Skin epidermis (tissue), 12 donors: ENCODE data around the gene PDXP.
"Not testable (repeated sequence)": the region's sequence is repeated elsewhere in the genome, so short reads cannot be mapped to it uniquely, and the experiment has no call there.

ENCODE experiments used
- H3K27ac ChIP-seq, 21 experiments: fragments of 200-600 bp; sonication (generic) in 11 of 21; one replicate each; pipeline ENCODE4 v1.5.0; 2020; ENCODE audit warnings: mild to moderate bottlenecking in 3 of 21, inconsistent platforms in 2 of 21, moderate library complexity in 2 of 21
- H3K4me3 ChIP-seq, 7 experiments: fragments of 200-600 bp; sonication (generic) in 2 of 7; one replicate each; pipeline ENCODE4 v1.5.0; 2020; ENCODE audit warnings: inconsistent platforms in 2 of 7, mild to moderate bottlenecking in 2 of 7, moderate library complexity in 1 of 7

The PDXP gene

DNA sequence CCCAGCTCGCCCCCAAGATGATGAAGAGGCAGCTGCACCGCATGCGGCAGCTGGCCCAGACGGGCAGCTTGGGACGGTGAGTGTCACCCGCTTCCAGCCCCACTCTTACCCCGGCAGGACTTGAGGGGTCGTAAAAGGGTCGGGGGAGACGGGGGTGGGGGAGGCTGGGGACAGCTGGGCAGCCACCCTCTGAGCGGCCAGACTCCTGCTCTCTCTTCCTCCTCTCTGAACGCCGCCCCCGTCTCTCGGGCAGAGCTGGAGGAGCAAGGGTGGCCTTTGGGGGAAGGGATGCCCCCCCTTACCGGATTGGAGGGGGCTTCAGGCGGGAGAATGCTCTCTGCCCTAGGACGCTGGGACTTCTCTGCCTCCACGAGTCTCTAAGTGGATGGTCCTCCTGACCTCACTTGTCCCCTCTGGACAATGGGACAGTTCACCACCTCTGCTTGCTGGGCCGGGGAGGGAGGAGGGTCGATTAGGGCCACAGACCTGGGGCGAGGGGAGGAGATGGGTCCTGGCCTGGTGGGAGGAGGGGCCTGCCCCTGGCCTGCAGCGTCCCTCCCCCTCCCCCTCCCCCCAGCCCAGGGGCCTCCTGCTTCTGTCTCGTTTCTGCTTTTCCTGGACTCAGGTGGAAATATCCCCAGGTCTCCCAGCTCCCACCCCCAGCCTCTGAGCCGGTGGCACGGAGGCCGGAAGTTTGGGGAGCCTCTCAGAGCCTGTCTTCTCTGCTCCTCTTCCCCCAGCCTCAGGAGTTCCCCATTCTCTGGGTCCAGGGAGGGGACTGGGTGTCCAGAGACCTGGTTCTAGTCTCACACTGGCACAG lies 18.5 kb upstream of the PDXP start:
- peak overlapping the region; percentile 67 to 100 (median 88) for H3K27ac ChIP-seq
- H3K4me3 ChIP-seq = peak overlapping the region; percentile 47 to 85 (median 74)

GRCh38 chr22:37640591-37641560 lies 17.6 kb upstream of the PDXP start:
- peak overlapping the region; percentile 67 to 100 (median 88) for H3K27ac ChIP-seq

GRCh38 chr22:37641561-37641949 lies 17.0 kb upstream of the PDXP start:
- H3K27ac ChIP-seq = peak overlapping the region in 19 of 21 experiments; percentile 1 to 100 (median 88)

More at GRCh38 chr22:37640591-37641560, 17.6 kb upstream of the PDXP start:
- H3K4me3 ChIP-seq = peak overlapping the region; percentile 47 to 85 (median 74)

GRCh38 chr22:37643225-37643847 lies 15.2 kb upstream of the PDXP start:
- H3K4me3 ChIP-seq = no peak overlapping the region

More at GRCh38 chr22:37641561-37641949, 17.0 kb upstream of the PDXP start:
- peak overlapping the region in 5 of 7 experiments; percentile 47 to 81 (median 74) for H3K4me3 ChIP-seq

DNA sequence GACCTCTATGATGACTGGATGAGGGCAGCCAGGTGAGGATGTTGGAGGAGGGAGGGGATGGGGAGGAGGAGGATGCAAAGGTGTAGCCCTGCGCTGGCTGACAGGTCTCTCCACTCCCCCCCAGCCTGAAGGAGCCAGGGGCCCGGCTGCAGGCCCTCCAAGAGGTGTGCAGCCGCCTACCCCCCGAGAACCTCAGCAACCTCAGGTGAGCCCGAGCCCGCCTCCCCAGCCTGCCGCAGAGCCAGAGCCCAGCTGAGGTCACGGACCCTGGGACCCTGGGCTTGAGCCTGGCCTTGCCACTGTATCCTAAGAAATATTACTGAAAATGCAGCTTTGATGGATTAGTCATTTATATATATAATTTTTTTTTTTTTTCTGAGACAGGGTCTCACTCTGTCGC lies 11.2 kb upstream of the PDXP start:
- Histone ChIP-seq H3K27ac (no peak overlapping the region), H3K4me3 (no peak overlapping the region)

More at GRCh38 chr22:37643225-37643847, 15.2 kb upstream of the PDXP start:
- peak overlapping the region in 6 of 21 experiments; percentile 32 to 57 (median 42) for H3K27ac ChIP-seq

GRCh38 chr22:37647928-37648327 lies 10.6 kb upstream of the PDXP start:
- Histone ChIP-seq H3K27ac (no peak overlapping the region), H3K4me3 (no peak overlapping the region)

GRCh38 chr22:37650463-37651136 lies 7.9 kb upstream of the PDXP start:
- Histone ChIP-seq H3K4me3 (no peak overlapping the region), H3K27ac (no peak overlapping the region)

DNA sequence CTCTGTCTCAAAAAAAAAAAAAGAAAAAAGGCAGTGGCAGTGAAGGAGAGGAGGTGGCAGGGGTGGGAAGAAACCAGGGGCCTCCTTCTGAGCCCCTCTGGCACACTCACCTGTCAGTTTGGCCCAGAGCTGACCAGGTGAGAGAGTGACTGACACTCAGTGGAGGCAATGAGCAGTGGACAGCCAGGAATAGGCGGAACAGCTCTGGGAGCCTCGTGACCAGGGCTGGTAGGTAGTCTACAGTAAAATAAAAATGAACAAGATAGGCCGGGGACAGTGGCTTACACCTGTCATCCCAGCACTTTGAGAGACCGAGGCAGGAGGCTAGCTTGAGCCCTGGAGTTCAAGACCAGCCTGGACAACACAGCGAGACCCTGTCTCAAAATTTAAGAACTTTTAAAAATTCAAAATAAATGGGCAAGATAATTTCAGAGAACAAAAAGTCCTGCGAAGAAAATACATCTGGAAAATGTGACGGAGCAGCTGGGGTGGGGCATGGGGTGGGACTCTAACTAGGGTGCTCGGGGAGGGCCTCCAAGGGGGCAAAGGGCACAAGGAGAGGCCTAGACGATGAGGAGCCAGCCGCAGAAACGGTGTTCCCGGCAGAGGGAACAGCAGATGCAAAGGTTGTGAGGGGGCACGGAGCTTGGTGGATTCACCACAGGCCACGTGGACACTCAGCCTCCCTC lies 3.8 kb upstream of the PDXP start:
- no peak overlapping the region for H3K4me3 ChIP-seq
- H3K27ac ChIP-seq = peak overlapping the region in 1 of 21 experiments; percentile 27

- Histone ChIP-seq H3K27ac (peak overlapping the region in 2 of 21 experiments; percentile 27 to 28), H3K4me3 (no peak overlapping the region)
These were observed 3.3 kb upstream of the PDXP start for GRCh38 chr22:37655252-37655563.

GRCh38 chr22:37656583-37656982 lies 1.9 kb upstream of the PDXP start:
- not testable (repeated sequence) for H3K4me3 ChIP-seq
- peak overlapping the region in 1 of 21 experiments; percentile 28 for H3K27ac ChIP-seq

- Histone ChIP-seq H3K27ac (peak overlapping the region in 19 of 21 experiments; percentile 7 to 81 (median 50)), H3K4me3 (peak overlapping the region; percentile 17 to 71 (median 45))
These were observed 862 bp upstream of the PDXP start for GRCh38 chr22:37657590-37658132.

GRCh38 chr22:37659066-37659896 lies 758 bp downstream of the PDXP start:
- peak overlapping the region in 9 of 21 experiments; percentile 44 to 81 (median 61) for H3K27ac ChIP-seq

GRCh38 chr22:37659897-37660708 lies 1.6 kb downstream of the PDXP start:
- Histone ChIP-seq H3K27ac (peak overlapping the region in 7 of 21 experiments; percentile 2 to 58 (median 23)), H3K4me3 (peak overlapping the region in 4 of 7 experiments; percentile 41 to 71 (median 56))

More at GRCh38 chr22:37659066-37659896, 758 bp downstream of the PDXP start:
- H3K4me3 ChIP-seq = peak overlapping the region; percentile 32 to 71 (median 46)

DNA sequence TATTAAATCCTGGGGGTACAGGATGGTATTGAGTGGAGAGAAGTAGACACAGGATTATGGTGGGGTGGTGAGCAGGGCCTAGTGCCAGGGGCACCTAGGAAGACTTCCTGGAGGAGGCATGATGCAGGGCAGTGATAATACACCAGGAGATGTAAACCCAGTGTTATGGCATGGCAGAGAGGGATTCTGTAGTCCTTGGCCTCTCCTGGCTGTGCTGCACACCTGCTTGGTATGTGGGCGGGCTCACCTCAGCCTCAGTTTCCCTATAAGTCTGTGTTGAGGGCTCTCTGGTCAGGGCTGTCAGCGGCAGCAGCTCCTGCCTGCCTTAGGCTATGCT lies 2.2 kb downstream of the PDXP start:
- Histone ChIP-seq H3K4me3 (no peak overlapping the region), H3K27ac (peak overlapping the region in 9 of 21 experiments; percentile 2 to 58 (median 13))

- H3K4me3 ChIP-seq = no peak overlapping the region
These were observed 2.8 kb downstream of the PDXP start for GRCh38 chr22:37661160-37661924.

DNA sequence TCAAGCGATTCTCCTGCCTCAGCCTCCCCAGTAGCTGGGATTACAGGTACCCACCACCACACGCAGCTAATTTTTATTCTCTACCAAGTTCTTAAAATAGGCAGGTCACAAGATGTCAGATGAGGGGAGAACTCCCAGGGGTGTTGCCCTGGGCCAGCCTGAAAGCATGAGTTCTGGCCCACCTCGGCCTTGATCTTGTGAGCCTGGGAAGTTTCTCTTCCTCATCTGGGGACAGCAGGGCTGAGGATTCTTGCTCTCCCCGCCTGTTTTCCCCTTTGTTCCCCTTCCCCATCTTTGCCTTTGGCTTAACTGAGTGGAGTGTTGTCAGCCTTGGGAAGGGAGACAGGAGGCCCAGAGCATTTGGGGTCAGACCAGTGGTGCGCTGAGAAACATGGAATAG lies 3.5 kb downstream of the PDXP start:
- H3K4me3 ChIP-seq = no peak overlapping the region
- H3K27ac ChIP-seq = peak overlapping the region in 12 of 21 experiments; percentile 3 to 65 (median 28)

More at GRCh38 chr22:37661160-37661924, 2.8 kb downstream of the PDXP start:
- peak overlapping the region in 11 of 21 experiments; percentile 2 to 67 (median 20) for H3K27ac ChIP-seq
